Articular chondrocyte of knee joint (primary cell): ENCODE results near the gene CACNA1B. TPM values are rescaled to one million over a fixed set of nuclear protein-coding genes. Genes with fewer than 3 reads are reported as not detected.

Experiments
- small RNA-seq: library from RNA; depleted of rRNA; stranded (forward); fragments of <200 nt; gene quantifications from one replicate; pipeline ENCODE3, GENCODE V24; 2012
- total RNA-seq: library from RNA; depleted of rRNA; stranded (reverse); fragments of >200 nt; gene quantifications from 2 replicates; pipeline ENCODE4 v1.2.3, GENCODE V29; 2012

Gene CACNA1B
- under 0.01 TPM in 2 replicates for total RNA-seq

DNA sequence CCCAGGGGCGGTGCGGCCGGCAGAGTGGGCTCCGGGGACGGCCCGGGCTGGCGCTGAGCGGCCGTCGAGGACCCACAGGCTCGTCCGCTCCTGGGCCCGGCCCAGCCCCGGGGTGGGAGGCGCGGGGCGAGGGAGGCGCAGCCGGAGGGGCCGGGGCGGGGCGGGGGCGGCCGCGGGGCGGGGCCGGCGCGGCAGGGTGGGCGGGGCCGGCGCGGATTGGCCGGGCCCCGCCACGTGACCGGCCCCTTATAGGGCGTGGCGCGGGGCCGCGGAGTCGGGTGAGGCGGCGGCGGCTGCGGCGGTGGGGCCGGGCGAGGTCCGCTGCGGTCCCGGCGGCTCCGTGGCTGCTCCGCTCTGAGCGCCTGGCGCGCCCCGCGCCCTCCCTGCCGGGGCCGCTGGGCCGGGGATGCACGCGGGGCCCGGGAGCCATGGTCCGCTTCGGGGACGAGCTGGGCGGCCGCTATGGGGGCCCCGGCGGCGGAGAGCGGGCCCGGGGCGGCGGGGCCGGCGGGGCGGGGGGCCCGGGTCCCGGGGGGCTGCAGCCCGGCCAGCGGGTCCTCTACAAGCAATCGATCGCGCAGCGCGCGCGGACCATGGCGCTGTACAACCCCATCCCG, at the start of gene CACNA1B:
TSS of gene CACNA1B (plus strand) at position 277 of the 617 bp plus-strand sequence. CDS start at position 429, 152 bp downstream.

Small RNAs within 50 kb of the gene (small RNA-seq; reads per million reads assigned to genes)
- gene AL591424.2, result not detected
- gene MIR602, result not detected
